HG03025 (cell line): Measurements from ENCODE around the gene DMKN.
"Not testable (repeated sequence)": the region's sequence is repeated elsewhere in the genome, so short reads cannot be mapped to it uniquely, and the experiment has no call there.

Experiments
- ATAC-seq: cut with Tn5 transposase; IDR thresholded peaks from one replicate; pipeline ENCODE4 v1.9.1; 2021; ENCODE audit warnings: mild to moderate bottlenecking, moderate library complexity; ENCODE audit not compliant: unreplicated experiment, low FRiP score

The DMKN gene

DNA sequence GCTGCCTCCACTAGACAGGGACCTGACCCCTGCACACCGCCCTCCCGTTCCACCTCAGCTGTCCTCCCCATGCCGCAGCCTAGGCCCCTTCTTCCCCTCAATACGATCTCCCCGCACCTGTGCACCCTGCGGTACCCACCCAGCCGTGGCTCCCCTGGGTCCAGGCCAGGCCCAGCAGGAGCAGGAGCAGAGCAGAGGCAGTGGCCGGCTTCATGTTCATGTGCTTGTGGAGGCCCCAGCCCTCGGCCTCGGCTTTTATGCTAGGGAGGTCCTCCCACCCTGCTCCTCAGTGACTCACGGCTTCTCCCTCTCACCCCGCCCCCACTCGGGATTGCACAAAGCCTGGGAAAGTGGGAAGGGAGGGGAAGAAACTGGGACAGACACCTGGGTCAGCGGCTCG is 11.8 kb downstream of the DMKN start:
- no peak for ATAC-seq

DNA sequence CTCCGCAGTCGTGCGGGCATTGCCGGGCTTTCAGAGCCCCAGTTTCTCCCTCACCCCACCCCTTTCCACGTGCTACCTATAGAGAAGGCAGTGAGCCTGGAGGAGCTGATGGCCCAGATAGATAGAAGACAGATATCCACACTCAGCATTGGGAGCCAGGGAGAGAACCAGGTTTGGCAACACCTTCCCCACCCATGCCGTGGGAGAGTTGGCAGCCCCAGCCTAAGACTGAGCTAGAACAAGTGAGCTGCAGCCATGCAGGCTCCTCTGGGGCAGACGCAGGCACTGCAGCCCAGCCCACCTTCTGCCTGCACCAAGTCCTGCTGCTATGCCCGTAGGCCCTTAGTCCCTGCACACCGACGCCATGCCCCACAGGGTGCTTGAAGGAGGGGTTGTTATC is 12.8 kb downstream of the DMKN start:
- ATAC-seq = no peak

DNA sequence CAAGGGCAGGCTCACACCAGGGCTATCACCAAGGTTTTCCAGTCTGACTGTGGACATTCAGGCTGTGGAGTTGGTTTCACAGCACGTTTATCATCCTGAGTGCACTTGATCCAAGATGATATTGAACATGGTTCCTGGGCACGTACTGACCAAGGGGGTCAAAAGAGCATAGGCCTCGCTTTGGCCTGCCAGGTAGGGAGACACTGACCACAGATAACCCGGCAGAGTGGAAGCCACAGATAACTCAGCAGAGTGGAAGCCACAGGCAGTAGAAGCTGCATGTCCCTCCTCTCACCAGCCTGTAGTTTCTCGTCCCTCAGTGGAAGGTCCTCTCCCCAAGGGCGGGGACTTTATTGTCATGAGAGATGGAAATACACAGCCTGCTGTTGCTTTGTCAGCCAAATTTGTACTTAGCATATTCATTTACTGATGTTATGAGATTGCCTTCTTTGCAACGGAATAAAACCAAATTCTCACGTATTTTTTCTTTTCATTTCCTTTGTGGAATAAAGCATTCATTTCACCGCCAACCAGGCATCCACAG is 14.4 kb downstream of the DMKN start:
- no peak for ATAC-seq

DNA sequence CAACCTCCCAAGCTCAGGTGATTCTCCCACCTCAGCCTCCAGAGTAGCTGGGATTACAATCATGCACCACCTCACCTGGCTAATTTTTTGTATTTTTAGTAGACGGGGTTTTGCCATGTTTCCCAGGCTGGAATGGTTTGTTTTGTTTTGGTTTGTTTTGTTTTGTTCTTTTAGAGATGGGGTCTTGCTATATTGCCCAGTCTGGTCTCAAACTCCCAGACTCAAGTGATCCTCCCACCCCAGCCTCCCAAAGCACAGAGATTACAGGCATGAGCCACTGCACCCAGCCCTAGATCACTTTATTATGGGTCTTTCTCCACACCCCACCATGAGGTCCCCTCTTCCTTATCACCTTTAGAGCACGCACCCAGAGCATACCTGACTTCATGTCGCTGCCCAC is 15.2 kb downstream of the DMKN start:
- ATAC-seq = no peak

DNA sequence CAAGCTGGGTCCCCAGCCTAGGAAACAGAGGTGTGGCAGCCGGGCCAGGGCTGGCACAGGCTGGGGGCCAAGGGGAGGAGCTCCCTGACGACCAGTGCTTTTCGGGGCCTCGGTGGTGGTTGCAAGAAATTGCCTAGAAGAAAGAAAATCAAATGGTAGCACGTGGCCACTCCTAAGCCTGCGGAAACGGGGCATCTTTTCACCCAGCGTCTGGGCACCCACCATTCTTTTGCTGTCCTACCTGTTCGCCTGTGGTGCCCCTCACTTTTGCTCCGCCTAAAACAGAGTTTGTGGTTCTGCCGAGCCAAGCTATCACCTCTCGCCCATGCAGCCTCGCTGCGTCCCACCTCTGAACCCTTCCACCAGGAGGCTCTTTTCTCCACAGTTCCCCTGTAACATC is 16.0 kb downstream of the DMKN start:
- no peak for ATAC-seq

DNA sequence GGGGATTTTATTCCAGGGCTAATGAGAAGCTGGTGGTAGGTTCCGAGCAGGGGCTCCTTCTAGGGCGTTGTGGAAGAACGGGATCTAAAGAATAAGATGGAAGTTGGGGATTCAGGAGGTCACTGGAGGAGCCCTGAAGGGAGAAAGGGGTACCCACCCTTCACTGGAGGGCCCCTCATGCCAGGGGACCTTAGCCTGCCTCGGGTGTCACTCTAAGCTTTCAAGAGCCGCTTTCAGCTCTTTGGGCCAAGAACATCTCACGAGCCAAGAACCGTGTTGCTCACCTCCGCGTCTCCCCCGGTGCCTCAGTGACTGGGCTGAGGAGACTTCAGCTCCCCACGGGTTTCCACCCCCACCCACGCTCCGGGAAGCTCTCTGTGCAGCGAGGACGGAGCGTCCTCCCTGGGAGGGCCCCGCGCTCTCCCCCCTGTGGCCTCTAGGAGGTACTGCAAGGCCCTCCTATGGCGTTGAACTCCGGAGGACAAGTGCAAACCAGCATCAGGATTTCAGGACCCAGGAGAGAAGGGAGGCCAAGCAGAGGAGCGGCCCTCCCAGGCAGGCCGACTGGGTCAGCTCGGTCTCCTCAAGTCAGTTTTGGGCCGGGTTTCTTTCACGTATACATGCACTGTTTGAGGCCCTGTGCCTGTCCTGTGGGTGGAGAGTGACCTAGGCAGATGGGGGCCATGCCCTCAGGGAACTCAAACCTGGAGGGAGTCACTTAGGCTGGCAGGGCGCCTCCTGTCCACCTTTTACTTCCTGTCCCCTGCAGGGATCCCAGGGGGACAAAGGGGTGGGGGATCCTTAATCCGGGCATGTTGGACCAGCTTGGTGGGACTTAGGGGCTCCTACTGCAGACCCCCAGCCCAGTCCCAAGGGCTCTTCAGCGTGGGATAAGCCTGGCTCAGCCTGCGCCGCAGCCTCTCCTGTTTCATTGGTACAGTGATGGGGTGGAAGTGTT is 18.1 kb downstream of the DMKN start:
- no peak for ATAC-seq

DNA sequence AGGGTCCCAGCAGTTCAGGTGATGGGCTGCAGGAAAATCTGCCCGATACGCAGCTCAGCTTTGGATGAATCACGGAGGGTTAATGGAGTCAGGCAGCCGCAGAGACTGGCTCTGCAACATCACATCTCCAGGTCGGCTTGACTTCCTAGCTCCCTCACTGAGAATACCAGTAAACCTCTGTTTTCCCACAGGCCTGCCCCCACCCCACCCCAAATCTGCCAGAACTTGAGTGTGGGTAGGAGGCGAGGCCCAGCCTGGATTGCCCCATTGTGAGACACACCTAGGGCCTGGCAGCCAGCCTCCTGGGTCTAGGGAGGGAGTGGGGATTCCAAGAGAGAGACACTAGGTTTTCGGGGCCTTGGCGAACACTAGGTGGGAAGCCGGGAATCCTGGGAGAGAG is 19.5 kb downstream of the DMKN start:
- ATAC-seq = no peak

DNA sequence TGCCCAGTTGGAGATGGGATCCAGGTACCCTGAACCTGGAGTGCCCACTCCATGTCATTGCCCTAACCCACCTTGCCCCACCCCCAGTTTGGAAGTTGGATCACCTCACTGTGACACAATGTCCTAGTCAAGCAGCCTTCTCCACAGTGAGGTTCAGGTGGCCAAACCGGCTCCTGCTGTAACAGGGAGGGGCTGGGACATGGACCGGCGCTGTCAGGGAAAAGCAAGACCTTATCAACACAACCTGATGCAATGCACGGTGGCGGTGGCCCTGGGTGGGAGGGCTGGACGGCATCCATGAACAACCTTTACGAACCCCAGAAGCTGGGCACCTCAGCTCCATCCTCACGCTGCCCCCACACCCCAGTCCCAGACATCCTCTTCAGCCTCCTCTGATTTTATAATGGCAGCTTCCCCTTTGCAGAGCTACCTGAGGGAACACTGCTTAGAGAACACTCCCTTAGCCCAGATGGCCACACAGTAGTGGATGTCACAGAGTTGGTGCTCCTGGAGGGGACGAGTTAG is 21.6 kb downstream of the DMKN start:
- no peak for ATAC-seq

DNA sequence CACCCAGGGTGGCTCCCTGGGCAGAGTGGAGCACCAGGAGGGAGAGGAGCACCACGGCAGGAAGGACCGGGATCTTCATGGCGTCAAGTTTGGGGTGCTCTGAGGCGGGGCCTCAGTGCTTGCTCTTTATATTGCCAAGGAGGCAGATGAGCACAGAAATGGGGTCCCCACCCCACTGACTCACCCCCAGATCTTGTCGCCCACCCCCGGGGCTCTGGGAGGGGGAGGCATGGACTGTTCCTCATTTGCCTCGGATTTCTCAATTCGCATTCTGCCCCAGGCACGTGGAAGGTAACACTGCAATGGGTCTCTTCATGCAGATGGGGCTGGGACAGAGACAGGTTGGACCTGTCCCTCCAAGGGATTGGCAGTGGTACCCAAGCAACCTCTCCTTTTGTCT is 23.1 kb downstream of the DMKN start, which contains the start of gene KRTDAP:
TSS of gene KRTDAP (minus strand) at position 101 of the 400 bp plus-strand sequence. CDS start at position 79, 22 bp downstream.
- ATAC-seq = no peak

DNA sequence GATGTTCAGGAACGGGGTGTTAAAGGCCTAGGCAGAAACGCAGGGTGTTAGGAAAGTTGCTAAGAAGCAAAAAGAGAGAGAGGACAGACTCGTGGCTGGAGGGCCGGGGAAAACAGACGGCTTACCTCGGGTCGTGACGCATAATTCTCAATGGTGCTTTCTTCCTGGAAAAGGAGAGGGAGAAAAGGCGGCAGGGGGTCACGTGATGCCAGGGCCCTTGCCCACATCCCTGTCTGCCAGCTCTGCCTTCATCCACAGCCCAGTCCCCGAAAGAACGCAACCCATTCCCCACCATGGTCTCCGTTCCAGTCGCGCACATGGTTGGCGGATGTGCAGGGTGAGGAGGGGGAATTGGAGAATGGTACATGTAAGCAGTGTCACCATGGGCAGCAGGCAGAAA is 24.8 kb downstream of the DMKN start:
- ATAC-seq = no peak

DNA sequence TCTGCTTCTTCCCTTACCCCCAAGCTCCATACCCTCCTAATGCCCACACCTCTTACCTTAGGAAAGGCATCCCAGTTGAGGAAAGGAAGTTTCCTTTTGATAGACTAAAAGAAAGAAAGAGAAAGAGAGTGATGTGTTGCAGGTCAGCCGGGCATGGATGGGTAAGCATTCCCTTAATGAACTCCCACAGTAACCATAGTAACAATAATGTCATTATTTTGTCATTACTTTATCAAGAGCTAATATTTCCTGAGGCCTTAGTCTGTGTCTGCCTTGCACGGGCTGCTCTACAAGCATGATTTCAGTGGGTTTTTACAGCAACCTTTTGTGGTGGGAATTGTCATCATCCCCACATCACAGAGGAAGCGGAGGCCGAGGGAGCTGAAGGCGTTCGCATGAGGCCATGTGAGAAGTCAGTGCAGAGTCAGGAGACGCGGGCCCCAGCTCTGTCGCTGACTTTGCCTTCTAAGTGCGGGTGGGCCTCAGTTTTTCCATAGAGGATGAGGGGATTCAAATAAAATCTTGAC is 25.7 kb downstream of the DMKN start:
- ATAC-seq = no peak

DNA sequence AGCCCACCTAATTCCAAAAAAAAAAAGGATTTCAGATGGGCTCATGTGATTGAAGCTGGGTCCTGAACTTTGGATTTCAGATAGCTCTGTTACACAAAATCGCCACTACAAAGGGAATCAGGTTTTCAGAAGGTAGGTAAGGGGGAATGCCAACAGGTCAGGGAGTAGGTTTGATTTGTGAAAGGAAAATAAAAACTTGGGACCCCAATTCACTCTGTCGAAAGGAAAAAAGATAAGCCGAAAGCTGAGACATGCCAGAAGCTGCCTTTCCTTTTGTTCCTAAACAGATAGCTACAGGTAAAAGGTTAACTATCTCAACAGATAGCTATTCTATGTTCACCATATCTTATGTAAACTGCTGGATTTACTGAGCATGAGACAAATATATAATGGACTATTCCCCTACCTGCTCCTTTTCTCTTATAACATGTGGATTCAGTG is 27.2 kb downstream of the DMKN start:
- ATAC-seq = no peak

DNA sequence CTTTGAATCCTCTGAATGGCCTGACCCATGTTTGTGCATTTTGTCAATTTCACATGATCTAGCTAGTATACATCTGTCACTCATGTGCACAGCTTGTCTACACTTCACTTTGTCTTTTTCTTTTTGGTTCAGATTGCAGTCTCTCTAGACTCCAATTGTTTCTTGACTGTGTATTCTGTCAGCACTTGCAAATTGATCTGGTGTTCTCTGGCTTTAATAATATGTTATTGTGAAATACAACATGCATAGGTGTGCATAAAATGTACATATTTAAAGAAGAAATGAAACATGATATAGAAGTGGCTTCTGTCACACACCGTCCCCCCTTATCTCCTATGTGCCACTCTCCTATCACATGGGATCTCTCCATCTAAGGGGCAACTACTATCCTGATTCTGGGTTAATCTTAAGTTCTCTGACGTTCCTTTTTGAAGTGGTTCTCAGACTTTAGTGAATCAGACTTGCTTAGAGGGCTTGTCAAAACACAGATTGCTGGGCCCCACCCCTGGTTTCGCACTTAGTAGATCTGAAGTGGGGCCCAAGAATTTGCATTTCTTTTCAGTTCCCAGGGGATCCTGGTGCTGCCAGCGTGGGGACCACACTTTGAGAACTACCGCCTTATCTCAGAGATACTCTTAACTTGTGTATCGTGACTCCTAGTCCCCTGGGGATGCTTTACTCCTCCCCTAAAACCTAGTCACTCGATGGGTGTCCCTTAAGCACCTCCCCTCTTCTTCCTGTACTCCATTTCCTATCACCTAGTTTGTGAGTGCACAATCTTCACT is 29.0 kb downstream of the DMKN start:
- no peak for ATAC-seq

DNA sequence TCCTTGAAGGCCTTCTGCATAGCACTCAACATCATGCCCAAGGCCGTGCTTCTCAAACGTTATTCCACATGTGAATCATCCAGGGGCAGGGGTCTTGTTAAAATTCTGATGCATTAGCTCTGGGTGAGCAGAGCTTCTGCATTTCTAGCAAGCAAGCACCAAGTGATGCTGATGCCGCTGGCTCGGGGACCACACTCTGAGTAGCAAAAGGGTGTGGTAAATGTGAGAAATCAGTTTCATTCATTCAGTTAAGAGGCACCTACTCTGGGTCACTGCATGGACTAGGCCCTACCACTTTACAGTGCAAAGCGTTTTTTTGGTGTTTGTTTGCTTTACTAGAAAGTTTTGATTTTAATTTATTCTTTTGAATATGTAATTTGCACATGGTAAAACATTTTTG is 30.4 kb downstream of the DMKN start:
- no peak for ATAC-seq

DNA sequence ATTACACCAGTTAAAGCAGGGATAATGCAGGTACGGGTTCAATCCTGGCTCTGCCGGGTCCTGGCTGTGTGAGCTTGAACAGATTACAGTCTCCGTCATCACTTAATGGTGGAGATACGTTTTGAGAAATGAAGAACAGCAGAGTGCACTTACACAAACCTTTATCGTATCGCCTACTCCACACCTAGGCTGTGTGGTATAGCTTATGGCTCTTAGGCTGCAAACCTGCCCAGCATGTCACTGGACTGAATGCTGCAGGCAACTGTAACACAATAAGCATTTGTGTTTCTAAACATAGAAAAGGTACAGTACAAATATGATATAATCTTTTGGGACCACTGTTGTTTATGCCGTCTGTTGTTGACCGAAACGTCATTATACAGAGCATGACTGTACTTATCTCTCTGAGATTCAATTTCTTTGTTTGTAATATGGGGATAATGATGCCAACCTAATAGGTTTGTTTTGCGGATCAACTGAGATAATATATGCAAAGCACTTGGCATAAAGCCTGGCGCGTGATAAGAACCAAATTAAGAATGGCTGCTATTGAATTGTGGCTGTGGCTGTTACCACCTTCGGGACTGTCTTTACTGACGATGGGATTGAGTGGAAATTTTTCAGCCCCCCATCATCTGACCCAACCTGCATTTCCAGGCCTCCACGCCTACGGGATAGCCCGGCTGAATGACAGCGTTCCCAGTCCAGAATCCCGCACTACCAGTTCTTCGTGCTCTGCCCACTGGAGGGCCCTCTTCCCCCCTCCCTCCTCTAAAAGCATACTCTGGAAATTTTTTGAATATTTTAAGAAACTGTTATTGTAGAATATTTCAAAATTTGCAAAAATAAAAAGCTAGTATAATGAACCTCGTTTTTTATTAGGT is 34.4 kb downstream of the DMKN start:
- ATAC-seq = no peak

DNA sequence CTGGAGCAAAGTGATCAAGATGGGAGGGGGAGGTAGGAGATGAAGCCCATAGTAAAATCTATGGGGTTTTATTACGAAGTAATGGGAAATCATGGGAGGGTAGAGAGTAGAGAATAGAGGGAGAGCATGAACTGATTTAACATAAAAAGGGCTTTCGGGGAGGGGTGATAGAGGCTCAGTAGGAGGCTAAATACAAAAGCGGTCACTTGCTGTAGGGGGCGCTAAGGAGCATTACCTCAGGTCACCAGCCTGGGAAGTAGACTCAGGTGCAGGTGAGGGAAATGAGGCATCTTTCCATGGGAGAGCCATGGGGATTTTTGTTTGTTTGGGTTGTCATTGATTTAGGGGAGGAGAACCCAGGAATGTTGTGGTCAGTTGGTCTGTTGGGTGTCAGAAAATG is 37.3 kb downstream of the DMKN start:
- ATAC-seq = no peak

DNA sequence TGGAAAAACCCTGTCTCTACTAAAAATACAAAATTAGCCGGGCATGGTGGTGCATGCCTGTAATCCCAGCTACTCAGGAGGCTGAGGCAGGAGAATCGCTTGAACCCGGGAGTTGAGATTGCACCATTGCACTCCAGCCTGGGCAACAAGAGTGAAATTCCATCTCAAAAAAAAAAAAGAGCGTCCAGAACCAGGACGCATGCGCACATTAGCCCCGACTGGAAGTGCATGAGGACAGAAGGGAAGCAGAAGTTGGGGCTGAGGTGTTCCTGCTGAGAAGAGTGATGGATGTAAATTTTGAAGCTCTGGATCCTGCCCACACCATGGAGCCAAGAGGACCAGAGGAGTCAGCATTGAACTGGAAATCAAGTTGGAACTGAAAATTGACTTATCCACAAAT is 38.9 kb downstream of the DMKN start:
- not testable (repeated sequence) for ATAC-seq

DNA sequence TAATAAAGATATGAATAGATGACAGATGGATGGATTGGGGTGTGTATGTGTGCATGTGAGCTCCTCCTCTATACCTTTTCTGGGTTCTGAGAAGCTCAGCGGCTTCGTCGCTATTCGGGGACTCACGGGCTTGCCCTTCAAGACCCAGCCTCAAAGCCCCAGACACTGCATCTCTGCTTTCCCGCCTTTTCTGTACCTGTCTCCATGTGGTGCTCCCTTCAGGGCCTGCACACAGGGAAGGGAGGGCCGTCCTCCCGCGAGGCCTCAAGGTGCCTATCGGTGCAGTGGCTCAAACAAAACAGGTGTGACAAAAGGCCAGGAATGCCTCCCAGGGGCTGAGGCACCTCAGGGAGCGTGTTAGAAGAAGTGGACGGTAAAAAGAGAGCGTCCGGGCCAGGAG is 39.3 kb downstream of the DMKN start:
- no peak for ATAC-seq

DNA sequence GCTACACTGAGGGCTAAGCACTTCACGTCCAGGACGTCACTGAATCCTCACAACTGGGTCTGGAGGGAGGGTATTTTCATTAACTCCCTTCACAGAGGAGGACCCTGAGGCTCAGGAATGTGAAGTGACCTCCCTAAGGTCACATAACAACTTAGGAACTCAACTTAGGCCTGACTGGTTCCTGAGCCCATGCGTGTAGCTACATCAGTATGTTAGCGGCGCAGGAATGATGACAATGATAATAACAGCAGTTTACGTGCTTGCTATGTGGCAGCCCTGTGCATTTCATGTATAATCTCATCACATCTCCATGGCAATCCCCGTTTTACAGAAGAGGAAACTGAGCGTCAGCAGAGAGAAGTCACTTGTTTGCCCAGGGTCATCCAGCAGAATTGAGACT is 41.5 kb downstream of the DMKN start:
- ATAC-seq = no peak

DNA sequence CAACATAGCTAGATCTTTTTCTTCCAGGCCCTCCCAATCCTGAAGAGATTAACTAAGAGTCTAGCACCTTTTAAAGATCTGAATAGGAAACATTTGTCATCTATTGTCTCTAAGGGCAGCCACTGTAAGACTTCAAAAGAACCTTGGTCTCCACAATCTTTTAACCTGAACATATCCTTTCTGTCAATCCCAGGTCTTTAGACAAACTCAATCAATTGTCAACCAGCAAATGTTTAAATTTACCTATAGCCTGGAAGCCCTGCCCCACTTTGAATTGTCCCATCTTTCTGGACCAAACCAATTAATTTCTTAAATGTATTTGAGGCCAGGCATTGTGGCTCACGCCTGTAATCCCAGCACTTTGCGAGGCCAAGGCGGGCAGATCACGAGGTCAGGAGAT is 42.4 kb downstream of the DMKN start:
- not testable (repeated sequence) for ATAC-seq
